Measurements from ENCODE around the gene C2CD2L.
"Not testable (repeated sequence)": the region's sequence is repeated elsewhere in the genome, so short reads cannot be mapped to it uniquely, and the experiment has no call there.

DNA sequence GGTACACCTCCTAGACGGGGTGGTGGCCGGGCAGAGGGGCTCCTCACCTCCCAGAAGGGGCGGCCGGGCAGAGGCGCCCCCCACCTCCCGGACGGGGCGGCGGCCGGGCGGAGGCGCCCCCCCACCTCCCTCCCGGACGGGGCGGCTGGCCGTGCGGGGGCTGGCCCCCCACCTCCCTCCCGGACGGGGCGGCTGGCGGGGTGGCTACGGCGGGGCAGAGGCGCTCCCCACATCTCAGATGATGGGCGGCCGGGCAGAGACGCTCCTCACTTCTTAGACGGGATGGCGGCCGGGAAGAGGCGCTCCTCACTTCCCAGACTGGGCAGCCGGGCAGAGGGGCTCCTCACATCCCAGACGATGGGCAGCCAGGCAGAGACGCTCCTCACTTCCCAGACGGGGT lies 48.0 kb upstream of the C2CD2L start:
- not testable (repeated sequence) for TF ChIP-seq ELF4 (IDR thresholded peaks at IDR 0.05); TARDBP (IDR thresholded peaks at IDR 0.05); NFRKB (IDR thresholded peaks at IDR 0.05); FOXM1 (IDR thresholded peaks at IDR 0.05; ENCODE audit: borderline replicate concordance); FOXA1 (IDR thresholded peaks at IDR 0.05); ZNF384 (IDR thresholded peaks at IDR 0.05); FOXK2 (IDR thresholded peaks at IDR 0.05)
